Stimulated activated CD4-positive, alpha-beta T cell treated with anti-CD3 and anti-CD28 coated beads, Interleukin-1b, Interleukin-23, amount 100 ng/mL, for 24 hours (primary cell): ENCODE results near the gene PRKCSH.
"Not testable (repeated sequence)": the region's sequence is repeated elsewhere in the genome, so short reads cannot be mapped to it uniquely, and the experiment has no call there.

Experiments used
- DNase-seq, 4 experiments: peaks; one replicate each; pipeline ENCODE4 v3.0.0-alpha.2; 2020; ENCODE audit warnings: low read depth in 4 of 4, low spot score in 1 of 4

Gene PRKCSH

DNA sequence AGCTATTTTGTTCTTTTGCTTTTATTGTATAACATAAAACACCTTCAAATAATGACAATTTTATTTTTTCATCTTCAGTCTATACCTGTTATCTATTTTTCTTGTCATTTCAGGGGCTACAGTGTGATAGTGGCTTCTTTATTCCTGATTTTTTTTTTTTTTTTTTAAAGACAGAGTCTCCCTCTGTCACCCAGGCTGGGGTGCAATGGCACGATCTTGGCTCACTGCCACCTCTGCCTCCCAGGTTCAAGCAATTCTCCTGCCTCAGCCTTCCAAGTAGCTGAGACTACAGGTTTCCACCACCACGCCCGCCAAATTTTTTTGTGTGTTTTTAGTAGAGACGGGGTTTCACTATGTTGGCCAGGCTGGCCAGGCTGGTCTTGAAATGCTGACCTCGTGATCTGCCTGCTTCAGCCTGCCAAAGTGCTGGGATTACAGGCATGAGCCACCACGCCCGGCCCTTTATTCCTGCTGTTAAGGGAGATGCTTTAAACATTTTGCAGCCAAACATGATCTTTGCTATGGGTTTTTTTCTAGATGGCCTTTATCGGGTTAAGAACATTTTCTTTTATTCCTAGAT is 32.9 kb downstream of the PRKCSH start:
- not testable (repeated sequence) for DNase-seq

DNA sequence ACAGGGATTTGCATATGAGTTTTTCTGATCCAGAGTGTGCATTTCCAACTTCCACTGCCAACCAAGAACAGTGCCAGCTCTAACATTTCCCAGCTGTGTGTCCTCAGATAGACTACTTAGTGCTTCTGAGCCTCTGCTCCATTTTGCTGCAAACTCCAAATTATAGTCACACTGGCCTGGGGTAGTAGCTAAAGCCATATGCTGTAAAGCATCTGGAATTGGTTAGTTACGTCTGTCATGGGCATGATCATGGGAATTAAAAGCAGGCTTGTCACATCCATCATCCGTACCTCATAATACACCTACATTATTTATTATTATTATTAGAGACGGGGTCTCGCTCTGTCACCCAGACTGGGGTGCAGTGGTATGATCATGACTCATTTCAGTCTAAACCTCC is 38.3 kb downstream of the PRKCSH start:
- DNase-seq, result no peak

DNA sequence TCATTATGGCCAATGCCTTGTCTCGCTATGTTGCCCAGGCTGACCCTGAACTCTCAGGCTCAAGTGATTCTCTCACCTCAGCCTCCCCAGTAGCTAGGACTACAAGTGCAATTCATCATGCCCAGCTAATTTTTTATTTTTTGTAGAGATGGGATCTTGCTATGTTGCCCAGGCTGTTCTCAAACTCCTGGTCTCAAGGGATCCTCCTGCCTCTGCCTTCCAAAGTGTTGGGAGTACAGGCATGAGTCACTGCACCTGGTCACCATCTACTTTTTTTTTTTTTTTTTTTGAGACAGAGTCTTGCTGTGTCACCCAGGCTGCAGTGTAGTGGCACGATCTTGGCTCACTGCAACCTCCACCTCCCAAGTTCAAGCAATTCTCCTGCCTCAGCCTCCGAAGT is 39.9 kb downstream of the PRKCSH start:
- DNase-seq, result not testable (repeated sequence)

DNA sequence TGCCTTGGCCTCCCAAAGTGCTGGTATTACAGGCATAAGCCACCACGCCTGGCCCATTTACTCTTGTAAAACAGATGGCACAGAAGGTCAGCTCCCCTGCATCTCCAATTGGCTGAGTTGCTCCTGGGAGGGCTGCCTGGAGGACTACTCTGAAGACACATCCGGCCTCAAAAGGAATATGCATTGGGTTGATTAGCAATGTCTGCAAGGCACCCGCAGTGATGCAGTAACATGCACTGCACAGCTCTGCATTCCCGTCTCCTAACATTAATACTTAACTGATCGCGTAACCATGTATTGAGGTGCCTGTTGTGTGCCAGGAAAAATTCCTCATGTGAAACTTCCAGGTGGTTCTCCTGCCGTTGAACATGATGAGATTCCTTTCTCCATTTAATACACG is 40.4 kb downstream of the PRKCSH start:
- DNase-seq, result no peak

DNA sequence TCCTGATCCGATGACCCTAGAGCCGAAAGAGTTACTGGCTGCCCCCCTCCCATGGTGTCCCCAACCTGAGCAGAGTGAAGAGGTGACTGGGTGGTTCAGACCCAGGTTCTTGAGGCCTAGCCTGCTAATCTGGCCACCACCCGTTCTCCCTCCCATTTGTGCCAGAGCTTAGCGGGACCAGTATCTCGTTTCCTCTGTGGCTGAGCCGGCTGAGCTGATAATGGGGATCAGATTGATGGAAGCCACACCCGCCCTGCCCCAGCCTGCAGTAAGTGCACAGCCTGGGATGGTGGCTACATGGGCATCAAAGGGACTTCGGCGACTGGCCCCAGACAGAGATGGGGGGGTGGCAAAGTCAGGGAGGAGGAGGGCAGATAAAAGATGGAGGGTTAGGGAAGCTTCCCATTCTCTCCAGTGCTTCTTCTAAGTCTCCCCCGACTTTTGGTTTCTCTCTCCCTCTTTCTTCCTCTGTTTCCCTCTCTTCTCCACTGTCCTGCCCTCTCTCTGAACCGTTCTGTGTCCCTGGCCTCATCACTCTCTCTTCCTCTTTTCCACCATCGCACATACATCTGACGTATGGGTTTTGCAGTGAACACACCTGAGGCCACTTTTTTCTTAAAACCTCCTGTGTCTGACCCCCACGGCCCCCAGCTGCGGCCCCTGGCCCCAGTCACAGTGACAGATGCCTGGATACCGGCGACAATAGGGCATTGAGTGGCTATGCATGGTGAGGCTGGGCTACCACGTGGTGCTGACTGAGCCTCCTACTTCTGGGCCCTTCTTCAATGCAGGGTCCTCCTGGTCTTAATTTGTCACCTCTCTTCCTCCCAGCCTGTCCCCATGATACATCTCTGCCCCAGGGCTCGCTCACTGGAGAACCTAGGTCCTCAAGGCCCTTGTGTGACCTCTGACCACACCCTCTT is 43.0 kb downstream of the PRKCSH start:
- DNase-seq, result no peak

DNA sequence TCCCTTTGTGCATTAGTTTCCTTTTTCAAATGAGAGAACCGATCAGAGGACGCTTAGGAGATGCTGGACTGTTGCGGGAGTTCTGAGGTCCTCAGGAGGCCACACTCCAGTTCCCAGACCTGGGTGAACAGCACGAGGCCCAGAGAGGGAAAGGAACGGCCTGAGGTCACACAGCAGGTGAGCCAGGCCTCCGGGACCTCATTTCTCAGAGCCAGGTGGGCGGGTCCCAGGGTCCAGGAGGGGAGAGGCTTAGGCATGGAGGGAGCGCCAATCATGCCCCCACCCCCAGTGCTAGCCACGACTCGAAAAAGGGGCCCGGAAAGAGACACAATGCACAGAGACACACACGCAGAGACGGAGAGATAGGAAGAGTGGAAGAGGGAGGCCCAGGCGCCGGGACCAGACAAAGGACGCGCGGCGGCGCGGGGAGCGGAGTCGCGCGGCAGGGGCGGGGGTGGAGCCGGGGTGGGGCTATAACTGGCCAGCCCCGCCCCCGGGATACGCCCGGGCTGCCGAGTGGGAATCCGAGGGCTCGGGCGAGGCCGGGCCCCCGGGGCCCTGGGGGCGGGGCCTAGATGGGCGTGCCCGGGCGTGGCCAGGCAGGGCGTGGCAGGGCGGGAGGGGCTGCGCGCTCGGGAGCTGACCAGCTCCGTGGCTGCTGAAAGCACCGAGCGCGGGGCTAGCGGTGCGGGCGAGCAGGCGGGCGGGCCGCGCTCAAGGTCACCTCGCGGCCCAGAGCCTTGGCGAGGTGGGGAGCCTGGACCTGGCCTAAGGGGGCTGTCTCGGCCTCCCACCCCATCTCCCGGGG is 43.9 kb downstream of the PRKCSH start:
- peak in 1 of 4 experiments; percentile 30 for DNase-seq

DNA sequence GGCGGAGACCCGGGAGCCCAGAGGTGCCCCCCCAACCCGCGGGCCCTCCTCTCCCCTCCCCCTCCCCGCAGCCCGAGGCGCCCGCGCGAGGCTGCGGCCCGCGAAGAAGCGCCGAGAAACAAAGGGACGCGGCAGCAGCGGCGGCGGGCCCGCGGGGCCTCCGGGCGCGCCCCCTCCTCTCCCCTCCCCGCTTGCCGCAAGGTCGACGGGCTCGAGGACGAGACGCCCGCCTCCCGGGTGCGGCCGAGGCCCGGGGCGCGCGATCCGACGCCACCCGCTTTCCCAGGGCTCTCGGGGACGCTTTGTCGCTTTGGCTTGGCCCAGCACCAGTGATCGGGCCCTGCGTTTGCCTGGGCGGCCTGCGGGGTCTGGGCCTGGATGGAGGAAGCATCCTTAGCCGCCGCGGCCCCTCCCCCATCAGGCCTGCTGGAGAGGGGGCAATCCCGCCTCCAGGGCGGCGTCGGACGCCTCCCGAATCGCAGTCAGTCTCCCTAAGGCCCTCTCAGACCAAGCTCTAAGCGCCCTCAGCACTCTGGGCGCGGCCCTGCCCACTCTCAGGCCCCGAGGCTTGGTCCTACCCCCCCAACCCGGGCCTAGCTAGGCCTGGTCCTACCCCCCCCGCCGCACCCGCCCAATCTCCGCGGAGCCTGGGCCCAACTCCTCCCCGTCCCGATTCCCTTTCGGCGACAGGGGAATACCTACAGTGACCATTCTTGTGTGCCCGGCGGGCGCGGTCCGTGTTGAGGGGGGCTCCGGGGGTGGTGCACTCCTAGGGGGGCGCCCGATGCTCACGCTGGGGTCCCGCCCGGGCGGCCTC is 44.7 kb downstream of the PRKCSH start:
- DNase-seq, result no peak

DNA sequence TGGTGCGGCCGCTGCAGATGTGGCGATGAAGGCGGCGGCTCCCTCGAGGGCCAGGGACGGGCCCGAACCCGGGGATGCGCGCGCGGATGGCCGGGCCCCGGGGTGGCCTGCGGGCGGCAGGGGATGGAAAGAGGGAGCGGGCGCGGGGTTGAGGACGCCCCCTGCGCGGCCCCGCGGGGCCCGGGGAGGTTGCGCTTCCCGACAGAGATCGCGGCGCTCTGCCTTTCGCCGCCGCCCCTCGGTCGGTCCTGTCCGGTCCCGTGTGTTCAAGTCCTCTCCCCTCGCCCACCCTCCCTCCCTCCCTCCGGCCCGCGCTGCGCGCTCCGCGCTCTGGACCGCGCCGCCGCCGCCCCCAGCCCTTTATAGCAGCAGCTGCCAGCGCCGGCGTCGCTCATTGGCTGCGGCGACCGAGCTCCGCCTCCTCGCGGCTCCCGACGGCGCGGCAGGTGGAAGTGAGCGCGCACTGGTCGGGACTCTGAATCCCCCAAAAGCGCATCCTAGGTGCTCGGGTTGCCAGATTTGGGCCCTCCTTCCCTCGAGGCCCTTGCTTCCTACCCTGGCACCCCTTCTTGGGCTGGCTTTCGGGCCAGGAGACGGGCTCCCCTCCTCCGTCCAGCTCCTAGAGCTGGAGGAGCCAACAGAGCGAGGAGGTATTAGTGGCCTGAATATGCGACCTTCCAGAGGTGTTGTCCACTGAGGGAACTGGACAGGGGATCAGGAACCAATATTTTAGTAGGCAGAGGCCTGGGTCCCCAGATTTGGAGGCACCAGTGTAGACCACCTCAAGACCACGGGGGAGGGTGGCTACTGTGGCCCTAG is 45.5 kb downstream of the PRKCSH start, which contains the start of gene ELAVL3:
Gene ELAVL3, minus strand, starts transcription at position 332 of the 819 bp plus-strand sequence. CDS start 438 bp downstream, outside the sequence.
- no peak for DNase-seq

DNA sequence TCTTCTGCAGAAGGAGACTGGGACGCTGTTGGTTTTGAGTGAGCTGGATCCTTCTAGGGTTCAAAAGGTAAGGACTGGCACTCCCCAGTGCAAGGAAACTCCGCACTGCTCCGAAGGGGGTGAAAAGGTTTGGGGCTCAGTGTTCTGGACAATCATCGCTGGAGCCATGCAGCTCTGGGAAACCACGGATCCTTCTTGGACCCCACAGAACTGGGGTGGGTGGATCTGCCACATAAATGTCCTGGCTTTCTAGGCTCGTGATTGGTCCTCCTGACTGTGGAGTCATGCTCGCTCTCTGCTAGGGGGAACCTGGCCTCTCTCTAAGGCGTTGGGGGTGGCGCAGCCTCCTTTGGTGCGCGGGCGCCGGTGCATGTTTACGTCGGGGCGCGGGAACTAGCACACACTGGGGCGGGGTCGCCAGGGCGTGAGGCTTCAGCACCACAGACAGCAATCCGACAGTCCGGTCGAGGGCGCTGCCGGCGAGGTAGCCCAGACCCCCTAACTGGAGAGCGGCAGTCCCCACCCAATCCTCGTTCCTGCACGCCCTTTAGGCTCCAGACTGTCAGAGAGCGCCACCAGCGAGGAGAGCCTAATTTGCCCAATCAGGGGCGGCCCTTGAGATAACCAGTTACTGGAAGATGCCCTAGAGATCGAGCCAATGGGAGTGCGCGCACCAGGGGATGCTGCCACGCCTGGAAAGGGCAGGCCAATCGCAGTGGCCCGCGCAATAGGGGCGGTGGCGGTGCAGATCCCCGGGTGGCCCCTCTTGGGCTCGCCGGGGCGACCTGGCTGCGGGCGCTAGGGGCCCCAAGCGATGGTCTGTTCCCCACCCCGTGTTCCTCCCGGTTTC is 46.3 kb downstream of the PRKCSH start:
- peak; percentile 42 to 78 (median 54) for DNase-seq

DNA sequence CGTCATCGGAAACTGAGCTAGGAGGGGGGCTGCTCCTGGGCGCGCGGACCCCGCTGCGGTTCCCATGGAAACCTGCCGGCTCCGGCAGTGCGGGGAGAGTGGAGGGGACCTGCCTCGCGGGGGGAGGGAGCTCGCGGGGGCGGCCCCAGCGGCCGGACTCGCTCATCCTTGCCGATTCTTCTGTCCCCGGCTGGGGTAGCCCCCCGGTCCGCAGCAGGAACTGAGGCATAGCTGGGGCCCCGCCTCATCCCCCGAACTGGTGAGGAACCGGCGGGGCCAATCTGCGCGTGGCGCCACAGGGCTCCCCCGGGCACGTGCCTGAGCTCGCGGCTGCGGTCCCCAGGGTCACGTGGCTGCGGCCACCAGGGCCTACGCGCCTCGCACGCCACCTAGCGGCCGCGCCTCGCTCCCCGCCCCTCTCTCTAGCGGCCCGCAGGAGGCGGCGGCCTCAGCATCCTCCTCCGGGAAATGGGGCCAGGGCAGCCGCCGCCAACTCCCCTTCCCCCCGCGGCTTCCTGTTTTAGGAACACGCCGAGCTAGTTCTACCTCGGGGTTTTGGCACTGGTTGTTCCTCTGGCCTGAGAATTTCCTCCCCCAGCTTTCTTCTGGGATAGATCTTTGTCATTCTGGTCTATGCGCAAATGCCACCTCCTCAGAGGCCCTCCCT is 47.1 kb downstream of the PRKCSH start:
- DNase-seq, result peak; percentile 65 to 82 (median 82)

DNA sequence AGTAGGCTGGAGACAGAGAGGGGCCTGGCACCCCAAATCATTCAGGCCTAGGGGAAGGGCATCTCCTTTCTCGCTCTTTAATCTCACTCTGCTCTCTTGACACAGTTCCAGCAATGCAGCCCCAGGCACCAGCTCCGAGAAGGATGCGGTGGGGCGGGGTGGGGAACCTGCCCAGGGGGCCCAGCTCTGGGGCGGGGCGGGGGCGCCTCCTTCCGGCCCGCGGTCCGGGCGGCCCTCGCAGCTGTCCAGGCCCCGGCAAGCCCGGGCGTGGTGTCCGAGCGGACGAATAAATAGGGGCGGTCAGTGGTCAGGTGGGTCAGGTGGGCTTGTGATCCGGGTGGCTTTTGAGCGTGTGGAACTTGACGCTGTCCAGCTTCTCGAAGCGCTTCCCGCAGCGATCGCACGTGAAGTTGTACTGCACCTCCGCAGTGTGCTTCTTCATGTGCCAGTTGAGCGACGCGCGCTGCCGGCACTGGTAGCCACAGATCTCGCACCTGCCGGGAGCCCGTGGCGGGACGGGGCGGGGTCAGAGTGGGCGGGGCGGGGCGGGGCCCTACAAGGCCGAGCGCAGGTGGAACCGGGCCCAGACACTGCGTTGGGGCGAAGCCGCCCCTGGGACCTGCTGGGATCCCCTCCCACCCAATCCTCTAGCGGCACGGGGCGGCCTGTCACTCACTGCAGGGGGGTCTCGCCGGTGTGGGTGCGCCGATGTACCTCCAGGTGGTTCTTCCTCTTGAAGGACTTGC is 48.1 kb downstream of the PRKCSH start:
- no peak for DNase-seq

DNA sequence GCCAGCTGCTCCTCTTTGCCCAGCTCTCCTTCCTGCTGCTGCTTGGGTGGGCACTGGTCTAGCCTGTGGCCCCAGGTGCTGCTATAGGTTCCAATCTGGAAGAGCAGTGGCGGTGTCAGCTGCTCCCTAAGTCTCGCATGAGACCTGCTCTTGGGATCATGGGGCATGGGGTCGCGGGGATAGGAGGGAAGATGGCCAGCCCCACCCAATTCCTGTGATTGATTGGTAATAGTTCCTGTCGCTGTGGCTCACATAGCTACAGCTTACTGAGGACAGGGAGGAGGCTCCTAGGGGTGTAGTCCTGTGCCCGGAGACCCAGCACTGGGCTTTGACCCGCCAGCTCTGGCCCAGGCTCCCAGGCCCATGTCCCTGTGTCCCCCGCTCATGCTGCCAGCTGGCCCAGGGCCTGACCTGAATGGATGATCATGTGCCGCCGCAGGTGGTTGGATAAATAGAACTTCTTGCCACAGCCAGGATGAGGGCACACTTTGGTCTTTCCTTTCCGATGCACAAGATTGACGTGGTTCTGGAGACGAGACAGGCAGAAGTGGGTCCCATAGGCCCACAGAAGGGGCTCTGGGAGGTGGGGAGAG is 49.9 kb downstream of the PRKCSH start:
- DNase-seq, result no peak

DNA sequence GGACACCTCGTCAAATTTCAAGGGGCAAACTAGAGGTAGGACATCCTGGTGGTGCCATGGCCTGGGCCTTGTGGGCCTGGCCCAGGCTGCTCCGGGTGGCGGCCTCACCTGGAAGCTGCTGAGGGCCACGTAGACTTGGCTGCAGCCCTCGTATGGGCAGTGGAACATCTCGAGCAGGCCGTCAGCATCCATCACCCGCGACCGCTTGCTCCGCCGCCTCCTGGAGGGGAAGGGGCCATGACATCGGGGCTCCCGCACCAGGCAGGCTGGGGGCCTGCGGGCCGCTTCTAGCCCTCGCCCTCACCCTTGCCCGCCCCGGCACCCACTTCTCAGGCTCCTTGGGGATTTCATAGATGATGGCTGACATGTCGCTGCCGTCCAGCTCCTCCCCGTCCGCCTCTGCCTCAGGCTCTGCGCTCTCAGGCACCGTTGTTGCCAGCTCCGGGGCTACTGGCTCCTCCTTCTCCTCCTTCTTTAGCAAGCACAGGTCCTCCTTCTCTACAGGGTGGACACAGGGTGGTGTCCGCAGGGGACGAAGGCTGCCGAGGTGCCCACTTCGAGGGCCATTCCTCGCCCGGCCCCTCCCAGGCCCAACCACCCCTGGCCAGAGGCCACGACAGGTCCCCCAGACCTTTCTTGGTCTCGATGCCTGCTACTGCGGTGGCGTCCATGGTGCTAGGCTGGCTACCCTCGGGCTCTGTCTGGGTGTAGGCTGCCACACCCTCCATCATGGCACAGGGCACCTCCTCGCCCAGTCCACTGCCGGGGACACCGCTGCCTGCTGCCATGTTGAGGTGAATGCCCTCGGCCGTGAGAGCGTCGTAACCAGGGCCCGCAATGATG is 51.4 kb downstream of the PRKCSH start:
- no peak for DNase-seq

DNA sequence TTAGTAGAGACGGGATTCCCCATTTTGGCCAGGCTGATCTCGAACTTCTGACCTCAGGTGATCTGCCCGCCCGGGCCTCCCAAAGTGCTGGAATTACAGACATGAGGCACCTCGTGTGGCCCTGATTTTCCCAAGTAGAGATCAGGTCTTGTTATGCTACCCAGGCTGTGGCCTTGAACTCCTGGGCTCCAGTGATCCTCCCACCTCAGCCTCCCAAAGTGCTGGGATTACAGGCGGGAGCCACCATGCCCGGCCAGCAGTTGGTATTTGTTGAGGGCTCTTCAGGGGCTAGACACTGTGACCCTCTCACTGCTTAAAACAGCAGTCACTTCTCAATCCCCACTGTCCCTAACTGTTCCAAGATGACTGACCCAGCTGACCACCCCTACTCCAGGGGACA is 53.9 kb downstream of the PRKCSH start:
- no peak for DNase-seq

DNA sequence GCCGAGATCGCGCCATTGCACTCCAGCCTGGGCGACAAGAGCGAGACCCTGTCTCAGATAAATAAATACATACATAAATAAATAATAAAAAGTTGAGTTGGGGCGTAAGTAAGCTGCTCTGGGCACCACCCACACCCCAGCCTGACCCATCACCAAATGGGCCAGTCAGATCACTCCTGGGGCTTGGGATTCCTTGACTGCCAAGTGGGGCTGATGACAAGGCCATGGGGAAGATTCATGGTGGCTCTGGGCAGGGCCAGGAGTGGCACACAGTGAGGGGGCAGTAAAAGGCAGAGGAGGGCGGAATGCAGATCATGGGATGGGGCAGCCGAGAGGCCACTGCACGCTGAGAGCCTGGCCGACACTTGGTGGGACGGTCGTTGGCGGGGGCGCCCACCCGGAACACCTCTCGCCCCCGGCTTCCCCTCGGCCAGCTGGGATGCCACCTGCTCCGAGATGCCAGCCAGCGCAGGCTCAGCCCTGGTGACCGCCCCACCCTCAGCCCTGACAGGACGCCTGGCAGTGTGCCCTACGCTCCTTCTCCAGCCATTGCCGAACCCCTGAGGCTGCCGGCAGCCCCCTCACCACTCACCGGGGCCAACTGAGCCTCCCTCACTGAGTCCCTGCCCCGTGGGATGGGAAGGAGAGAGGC is 59.3 kb downstream of the PRKCSH start:
- DNase-seq, result no peak

DNA sequence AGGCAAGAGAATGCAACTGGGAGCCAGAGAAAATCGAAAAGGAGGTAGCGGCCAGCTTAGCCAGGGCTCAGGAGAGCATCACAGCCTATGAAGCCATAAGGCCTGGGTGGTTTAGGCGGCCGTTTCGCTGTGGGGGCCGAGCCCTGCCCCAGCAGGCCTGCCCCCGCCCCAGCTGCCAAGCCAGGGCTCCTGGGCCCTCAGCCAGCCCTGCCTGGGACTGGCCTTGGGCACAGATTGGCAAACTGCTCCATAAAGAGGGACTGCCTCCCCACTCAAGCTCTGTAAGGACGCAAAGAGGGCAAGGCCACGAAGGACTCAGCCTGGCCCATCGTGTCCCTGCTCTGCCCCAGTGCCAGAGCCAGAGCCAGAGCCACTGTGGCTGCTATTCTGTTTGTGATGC is 60.0 kb downstream of the PRKCSH start:
- DNase-seq, result no peak
